ENCODE measurements around the gene TOMM6. TPM values are rescaled to one million over a fixed set of nuclear protein-coding genes. Genes with fewer than 3 reads are reported as not detected.

TOMM6 gene
- polyA plus RNA-seq, 1 donor from 2014 or later = 184 TPM

- Histone ChIP-seq H3K4me3 (ENCODE audit: low read length) (no peak overlapping the region), H3K36me3 (ENCODE audit: insufficient read depth, low read length) (no peaks in the 10 kb centered on the region), H3K9me2 (ENCODE audit: insufficient read depth, low read length) (no peaks in the 10 kb centered on the region), H3K27ac (ENCODE audit: low read length) (no peak overlapping the region), H3F3A (ENCODE audit: insufficient read depth, low read length, poor library complexity, severe bottlenecking) (no peaks in the 10 kb centered on the region), H3K4me2 (ENCODE audit: low read length) (no peak overlapping the region), H3K27me3 (ENCODE audit: insufficient read depth, low read depth, low read length) (no peaks in the 10 kb centered on the region), H2AFZ (ENCODE audit: low read depth, low read length) (no peak overlapping the region), H3K9ac (ENCODE audit: low read length) (no peak overlapping the region), H3K9me3 (ENCODE audit: low read length) (no peaks in the 10 kb centered on the region), H4K20me1 (ENCODE audit: insufficient read depth) (no peaks in the 10 kb centered on the region), H3K79me2 (replicated peaks; ENCODE audit: insufficient read depth, low read length) (no peaks in the 10 kb centered on the region)
- no peak for TF ChIP-seq EZH2 (IDR thresholded peaks at IDR 0.05; ENCODE audit: borderline replicate concordance, insufficient read depth, low read length, poor library complexity, severe bottlenecking)
- TF ChIP-seq SMC3 (conservative IDR thresholded peaks at IDR 0.05; ENCODE audit: poor library complexity) = no peak
- no peak for TF ChIP-seq EP300 (conservative IDR thresholded peaks at IDR 0.05; ENCODE audit: poor library complexity, severe bottlenecking)
- no peak for TF ChIP-seq CTCF (IDR thresholded peaks at IDR 0.05; ENCODE audit: poor library complexity, severe bottlenecking)
- TF ChIP-seq TAF1 (IDR thresholded peaks at IDR 0.05; ENCODE audit: low read depth) = no peak
- TF ChIP-seq POLR2AphosphoS5 (IDR thresholded peaks at IDR 0.05) = no peak
- TF ChIP-seq RAD21 (conservative IDR thresholded peaks at IDR 0.05) = no peak
- TF ChIP-seq, protein P1, sequence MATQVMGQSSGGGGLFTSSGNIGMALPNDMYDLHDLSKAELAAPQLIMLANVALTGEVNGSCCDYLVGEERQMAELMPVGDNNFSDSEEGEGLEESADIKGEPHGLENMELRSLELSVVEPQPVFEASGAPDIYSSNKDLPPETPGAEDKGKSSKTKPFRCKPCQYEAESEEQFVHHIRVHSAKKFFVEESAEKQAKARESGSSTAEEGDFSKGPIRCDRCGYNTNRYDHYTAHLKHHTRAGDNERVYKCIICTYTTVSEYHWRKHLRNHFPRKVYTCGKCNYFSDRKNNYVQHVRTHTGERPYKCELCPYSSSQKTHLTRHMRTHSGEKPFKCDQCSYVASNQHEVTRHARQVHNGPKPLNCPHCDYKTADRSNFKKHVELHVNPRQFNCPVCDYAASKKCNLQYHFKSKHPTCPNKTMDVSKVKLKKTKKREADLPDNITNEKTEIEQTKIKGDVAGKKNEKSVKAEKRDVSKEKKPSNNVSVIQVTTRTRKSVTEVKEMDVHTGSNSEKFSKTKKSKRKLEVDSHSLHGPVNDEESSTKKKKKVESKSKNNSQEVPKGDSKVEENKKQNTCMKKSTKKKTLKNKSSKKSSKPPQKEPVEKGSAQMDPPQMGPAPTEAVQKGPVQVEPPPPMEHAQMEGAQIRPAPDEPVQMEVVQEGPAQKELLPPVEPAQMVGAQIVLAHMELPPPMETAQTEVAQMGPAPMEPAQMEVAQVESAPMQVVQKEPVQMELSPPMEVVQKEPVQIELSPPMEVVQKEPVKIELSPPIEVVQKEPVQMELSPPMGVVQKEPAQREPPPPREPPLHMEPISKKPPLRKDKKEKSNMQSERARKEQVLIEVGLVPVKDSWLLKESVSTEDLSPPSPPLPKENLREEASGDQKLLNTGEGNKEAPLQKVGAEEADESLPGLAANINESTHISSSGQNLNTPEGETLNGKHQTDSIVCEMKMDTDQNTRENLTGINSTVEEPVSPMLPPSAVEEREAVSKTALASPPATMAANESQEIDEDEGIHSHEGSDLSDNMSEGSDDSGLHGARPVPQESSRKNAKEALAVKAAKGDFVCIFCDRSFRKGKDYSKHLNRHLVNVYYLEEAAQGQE (IDR thresholded peaks at IDR 0.05; ENCODE audit: borderline replicate concordance) = no peak
- no peak for TF ChIP-seq MXI1 (conservative IDR thresholded peaks at IDR 0.05; ENCODE audit: poor library complexity, severe bottlenecking)
Observed at GRCh38 chr6:41774841-41775240, 12.7 kb upstream of the TOMM6 start.

DNA sequence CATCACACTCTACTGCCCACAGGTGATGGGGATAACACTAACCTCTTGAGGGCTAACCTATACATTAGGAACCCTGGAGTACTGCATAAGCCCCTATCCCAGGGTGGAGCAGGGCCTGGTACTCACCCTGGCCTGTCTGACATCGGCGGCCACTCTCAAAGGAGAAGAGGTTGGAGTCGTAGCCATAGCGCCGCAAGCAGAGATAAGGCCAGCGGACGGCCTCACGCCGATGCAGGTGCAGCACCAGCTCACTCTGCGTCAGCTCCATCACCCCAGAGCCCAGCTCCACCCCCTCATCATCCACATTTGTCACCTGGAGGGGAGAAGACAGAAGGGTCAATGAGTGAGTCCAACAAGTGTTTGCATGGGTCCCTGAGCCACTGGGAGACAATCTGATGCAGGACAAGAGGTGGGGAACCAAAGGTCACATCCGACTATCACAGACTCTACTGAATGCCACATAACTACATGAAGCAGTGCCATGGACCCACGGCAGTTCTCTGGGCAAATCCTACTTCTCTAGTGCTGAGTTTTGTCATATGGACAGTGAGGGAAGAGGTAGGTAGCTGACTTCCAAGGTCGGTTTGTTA lies 12.1 kb upstream of the TOMM6 start:
- Histone ChIP-seq H2AFZ (ENCODE audit: low read depth, low read length) (no peak overlapping the region), H3K4me2 (ENCODE audit: low read length) (no peak overlapping the region), H3K9me3 (ENCODE audit: low read length) (no peaks in the 10 kb centered on the region), H3K9me2 (ENCODE audit: insufficient read depth, low read length) (no peaks in the 10 kb centered on the region), H3K27me3 (ENCODE audit: insufficient read depth, low read depth, low read length) (no peaks in the 10 kb centered on the region), H3K27ac (ENCODE audit: low read length) (no peak overlapping the region), H3F3A (ENCODE audit: insufficient read depth, low read length, poor library complexity, severe bottlenecking) (no peaks in the 10 kb centered on the region), H4K20me1 (ENCODE audit: insufficient read depth) (no peaks in the 10 kb centered on the region), H3K4me3 (ENCODE audit: low read length) (no peak overlapping the region), H3K36me3 (ENCODE audit: insufficient read depth, low read length) (no peaks in the 10 kb centered on the region), H3K9ac (ENCODE audit: low read length) (no peak overlapping the region), H3K79me2 (replicated peaks; ENCODE audit: insufficient read depth, low read length) (no peaks in the 10 kb centered on the region)
- TF ChIP-seq, protein P1 (IDR thresholded peaks at IDR 0.05; ENCODE audit: borderline replicate concordance) = no peak
- TF ChIP-seq EP300 (conservative IDR thresholded peaks at IDR 0.05; ENCODE audit: poor library complexity, severe bottlenecking) (no peak), TAF1 (IDR thresholded peaks at IDR 0.05; ENCODE audit: low read depth) (no peak), MXI1 (conservative IDR thresholded peaks at IDR 0.05; ENCODE audit: poor library complexity, severe bottlenecking) (no peak)
